ENCODE results near the gene BCL2L13.

Gene BCL2L13

GRCh38 chr22:17638432-17639246 lies at the start of gene BCL2L13:
Gene BCL2L13 (plus strand): TSS chr22:17638757. CDS start chr22:17655712, 16,955 bp downstream.
- peak; percentile 88 for DNase-seq (ENCODE audit: low read depth)

- no peak for DNase-seq (ENCODE audit: low read depth)
Observed at GRCh38 chr22:17589810-17590375, 48.7 kb upstream of the BCL2L13 start.

- DNase-seq (ENCODE audit: low read depth), result no peak
Observed at GRCh38 chr22:17590586-17590985, 48.0 kb upstream of the BCL2L13 start.

GRCh38 chr22:17592201-17592600 lies 46.4 kb upstream of the BCL2L13 start:
- no peak for DNase-seq (ENCODE audit: low read depth)

GRCh38 chr22:17596226-17596625 lies 42.3 kb upstream of the BCL2L13 start:
- no peak for DNase-seq (ENCODE audit: low read depth)

GRCh38 chr22:17597217-17597616 lies 41.3 kb upstream of the BCL2L13 start:
- peak; percentile 40 for DNase-seq (ENCODE audit: low read depth)

- no peak for DNase-seq (ENCODE audit: low read depth)
Observed at GRCh38 chr22:17598318-17598717, 40.2 kb upstream of the BCL2L13 start.

- DNase-seq (ENCODE audit: low read depth), result peak; percentile 44
Observed at GRCh38 chr22:17601031-17601430, 37.5 kb upstream of the BCL2L13 start.

GRCh38 chr22:17603668-17604067 lies 34.9 kb upstream of the BCL2L13 start:
- no peak for DNase-seq (ENCODE audit: low read depth)

- peak; percentile 61 for DNase-seq (ENCODE audit: low read depth)
Observed at GRCh38 chr22:17606496-17606895, 32.1 kb upstream of the BCL2L13 start.

- DNase-seq (ENCODE audit: low read depth), result peak; percentile 25
Observed at GRCh38 chr22:17607891-17608521, 30.6 kb upstream of the BCL2L13 start.

GRCh38 chr22:17612057-17612456 lies 26.5 kb upstream of the BCL2L13 start:
- no peak for DNase-seq (ENCODE audit: low read depth)

GRCh38 chr22:17613280-17613679 lies 25.3 kb upstream of the BCL2L13 start:
- no peak for DNase-seq (ENCODE audit: low read depth)

- DNase-seq (ENCODE audit: low read depth), result no peak
Observed at GRCh38 chr22:17627961-17628405, 10.6 kb upstream of the BCL2L13 start.

- peak; percentile 96 for DNase-seq (ENCODE audit: low read depth)
Observed at GRCh38 chr22:17628406-17629172, 10.0 kb upstream of the BCL2L13 start, which contains the start of gene ATP6V1E1. Gene ATP6V1E1 (minus strand): TSS chr22:17628749. CDS start chr22:17628635, 114 bp downstream.

- no peak for DNase-seq (ENCODE audit: low read depth)
Observed at GRCh38 chr22:17629173-17629489, 9.4 kb upstream of the BCL2L13 start.

GRCh38 chr22:17629641-17630040 lies 8.9 kb upstream of the BCL2L13 start:
- no peak for DNase-seq (ENCODE audit: low read depth)

GRCh38 chr22:17631076-17631565 lies 7.4 kb upstream of the BCL2L13 start:
- no peak for DNase-seq (ENCODE audit: low read depth)

GRCh38 chr22:17633217-17633997 lies 5.2 kb upstream of the BCL2L13 start:
- peak; percentile 96 for DNase-seq (ENCODE audit: low read depth)

GRCh38 chr22:17633998-17634323 lies 4.6 kb upstream of the BCL2L13 start:
- no peak for DNase-seq (ENCODE audit: low read depth)

GRCh38 chr22:17634696-17635095 lies 3.9 kb upstream of the BCL2L13 start:
- DNase-seq (ENCODE audit: low read depth), result peak; percentile 84

Data from amniotic epithelial cell (primary cell).